ENCODE data around the gene IFNL3. TPM values are rescaled to one million over a fixed set of nuclear protein-coding genes. Genes with fewer than 3 reads are reported as not detected.
"Not testable (repeated sequence)": the region's sequence is repeated elsewhere in the genome, so short reads cannot be mapped to it uniquely, and the experiment has no call there.

IFNL3 gene
- not detected for total RNA-seq

GRCh38 chr19:39244410-39245100, at the start of gene IFNL3:
TSS of gene IFNL3 (minus strand) at chr19:39245006. CDS start at chr19:39244967, 39 bp downstream.
- DNase-seq (ENCODE audit: low spot score); ATAC-seq (ENCODE audit: low FRiP score): not testable (repeated sequence)

GRCh38 chr19:39293394-39293793, 48.6 kb upstream of the IFNL3 start:
- TF ChIP-seq CTCF (IDR thresholded peaks at IDR 0.05), result no peak
- no peak for DNase-seq (ENCODE audit: low spot score)

GRCh38 chr19:39284032-39284431, 39.2 kb upstream of the IFNL3 start:
- no peak for DNase-seq (ENCODE audit: low spot score)
- TF ChIP-seq CTCF (IDR thresholded peaks at IDR 0.05), result no peak

More at GRCh38 chr19:39293394-39293793, 48.6 kb upstream of the IFNL3 start:
- no peak for ATAC-seq (ENCODE audit: low FRiP score)

GRCh38 chr19:39282021-39282420, 37.2 kb upstream of the IFNL3 start:
- DNase-seq (ENCODE audit: low spot score), result no peak
- no peak for ATAC-seq (ENCODE audit: low FRiP score)
- TF ChIP-seq CTCF (IDR thresholded peaks at IDR 0.05), result no peak

More at GRCh38 chr19:39284032-39284431, 39.2 kb upstream of the IFNL3 start:
- ATAC-seq (ENCODE audit: low FRiP score), result no peak

- no peak for DNase-seq (ENCODE audit: low spot score)
- TF ChIP-seq CTCF (IDR thresholded peaks at IDR 0.05), result no peak
- ATAC-seq (ENCODE audit: low FRiP score), result no peak
Observed at GRCh38 chr19:39277598-39277997, 32.8 kb upstream of the IFNL3 start.

- no peak for ATAC-seq (ENCODE audit: low FRiP score)
- no peak for TF ChIP-seq CTCF (IDR thresholded peaks at IDR 0.05)
- DNase-seq (ENCODE audit: low spot score), result no peak
Observed at GRCh38 chr19:39276740-39277139, 31.9 kb upstream of the IFNL3 start.

- ATAC-seq (ENCODE audit: low FRiP score) (no peak), DNase-seq (ENCODE audit: low spot score) (no peak)
- TF ChIP-seq CTCF (IDR thresholded peaks at IDR 0.05), result no peak
Observed at GRCh38 chr19:39275578-39275977, 30.8 kb upstream of the IFNL3 start.

- not testable (repeated sequence) for ATAC-seq (ENCODE audit: low FRiP score); DNase-seq (ENCODE audit: low spot score)
Observed at GRCh38 chr19:39273859-39274258, 29.1 kb upstream of the IFNL3 start.
